Neural crest cell (in vitro differentiated cells): ENCODE results near the gene FOXR1. TPM values are rescaled to one million over a fixed set of nuclear protein-coding genes. Genes with fewer than 3 reads are reported as not detected.
"Not testable (repeated sequence)": the region's sequence is repeated elsewhere in the genome, so short reads cannot be mapped to it uniquely, and the experiment has no call there.

Experiments used
- DNase-seq: peaks from one replicate; pipeline ENCODE4 v3.0.0; 2021; ENCODE audit warnings: low read depth, mixed read lengths, low spot score
- H3K27ac Mint-ChIP-seq: one replicate; pipeline ENCODE4 v1.8.0; 2021; ENCODE audit warnings: mild to moderate bottlenecking, mixed read lengths; ENCODE audit not compliant: unreplicated experiment
- H3K27me3 Mint-ChIP-seq: 2 replicates; pipeline ENCODE4 v1.8.0; 2021; ENCODE audit warnings: low read depth, mild to moderate bottlenecking, mixed read lengths
- H3K36me3 Mint-ChIP-seq: 2 replicates; pipeline ENCODE4 v1.8.0; 2021; ENCODE audit warnings: low read depth, mild to moderate bottlenecking, mixed read lengths
- H3K4me1 Mint-ChIP-seq: 2 replicates; pipeline ENCODE4 v1.8.0; 2021; ENCODE audit warnings: mixed read lengths
- H3K4me3 Mint-ChIP-seq: one replicate; pipeline ENCODE4 v1.8.0; 2021; ENCODE audit warnings: mild to moderate bottlenecking, mixed read lengths
- H3K9me3 Mint-ChIP-seq: 2 replicates; pipeline ENCODE4 v1.8.0; 2021; ENCODE audit warnings: mixed read lengths
- CTCF ChIP-seq: fragments of 200-600 bp; sonication (generic); conservative IDR thresholded peaks from 2 replicates; pipeline ENCODE4 v1.5.0; 2021; ENCODE audit warnings: antibody characterized with exemption, mild to moderate bottlenecking
- total RNA-seq: library from RNA; stranded (reverse); gene quantifications from 2 replicates; pipeline ENCODE4 v1.2.1, GENCODE V29; 2021

FOXR1 gene
- total RNA-seq, 1 donor from 2014 or later, result not detected

- Mint-ChIP-seq H3K36me3 (no peaks in the 10 kb centered on the region), H3K27ac (no peak overlapping the region), H3K4me3 (no peak overlapping the region), H3K4me1 (peaks cover 4% of the 10 kb centered on the region), H3K27me3 (peaks cover 28% of the 10 kb centered on the region), H3K9me3 (no peaks in the 10 kb centered on the region)
- no peak for DNase-seq
- no peak for TF ChIP-seq CTCF
Observed at GRCh38 chr11:118958577-118958976, 13.0 kb upstream of the FOXR1 start.

GRCh38 chr11:118961189-118961588, 10.4 kb upstream of the FOXR1 start:
- Mint-ChIP-seq H3K9me3 (no peaks in the 10 kb centered on the region), H3K27me3 (peaks cover 12% of the 10 kb centered on the region), H3K36me3 (no peaks in the 10 kb centered on the region), H3K27ac (no peak overlapping the region), H3K4me1 (peaks cover 4% of the 10 kb centered on the region), H3K4me3 (no peak overlapping the region)
- DNase-seq, result no peak
- TF ChIP-seq CTCF, result no peak

DNA sequence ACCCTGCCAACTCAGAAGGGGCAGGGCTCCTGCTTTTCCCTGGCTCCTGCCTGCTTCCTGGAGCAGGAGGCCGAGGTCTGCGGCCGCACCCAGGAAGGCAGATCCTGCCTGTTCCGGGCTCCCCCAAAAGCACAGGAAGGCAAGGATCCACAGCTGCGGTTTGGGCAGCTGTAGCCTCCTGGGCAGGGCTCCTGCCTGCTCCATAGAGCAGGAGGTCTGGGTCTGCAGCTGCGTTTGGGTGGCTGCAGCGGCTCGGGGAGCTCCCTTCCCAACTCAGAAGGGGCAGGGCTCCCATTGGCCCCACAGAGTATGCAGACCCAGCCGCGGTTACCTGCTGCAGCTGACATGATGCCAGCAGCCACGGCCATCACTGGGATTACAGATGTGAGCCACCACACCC, 10.0 kb upstream of the FOXR1 start:
- TF ChIP-seq CTCF, result no peak
- Mint-ChIP-seq H3K9me3 (no peaks in the 10 kb centered on the region), H3K27ac (no peak overlapping the region), H3K27me3 (peaks cover 8% of the 10 kb centered on the region), H3K4me3 (no peak overlapping the region), H3K4me1 (peaks cover 1% of the 10 kb centered on the region), H3K36me3 (no peaks in the 10 kb centered on the region)
- no peak for DNase-seq

DNA sequence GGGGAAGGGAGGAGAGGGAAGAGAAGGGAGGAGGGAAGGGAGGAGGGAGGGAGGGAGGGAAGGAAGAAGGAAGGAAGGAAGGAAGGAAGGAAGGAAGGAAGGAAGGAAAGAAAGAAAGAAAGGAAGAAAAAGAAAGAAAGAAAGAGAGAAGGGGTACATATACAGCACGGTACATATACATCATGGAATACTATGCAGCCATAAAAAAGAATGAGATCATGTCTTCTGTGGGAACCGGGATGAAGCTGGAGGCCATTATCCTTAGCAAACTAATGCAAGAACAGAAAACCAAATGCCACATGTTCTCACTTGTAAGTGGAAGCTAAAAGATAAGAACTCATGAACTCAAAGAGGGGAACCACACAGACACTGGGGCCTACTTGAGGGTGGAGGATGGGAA, 2.1 kb upstream of the FOXR1 start:
- H3K27ac Mint-ChIP-seq, H3K27me3 Mint-ChIP-seq, H3K9me3 Mint-ChIP-seq, DNase-seq, H3K4me1 Mint-ChIP-seq, H3K36me3 Mint-ChIP-seq, H3K4me3 Mint-ChIP-seq: not testable (repeated sequence)

GRCh38 chr11:118973985-118974384, 2.4 kb downstream of the FOXR1 start:
- TF ChIP-seq CTCF, result no peak
- peaks cover 2% of the 10 kb centered on the region for H3K9me3 Mint-ChIP-seq
- no peak overlapping the region for H3K4me3 Mint-ChIP-seq
- no peak overlapping the region for H3K27ac Mint-ChIP-seq
- DNase-seq, result no peak
- no peaks in the 10 kb centered on the region for H3K36me3 Mint-ChIP-seq
- H3K4me1 Mint-ChIP-seq, result peaks cover 5% of the 10 kb centered on the region
- peaks cover 12% of the 10 kb centered on the region for H3K27me3 Mint-ChIP-seq

DNA sequence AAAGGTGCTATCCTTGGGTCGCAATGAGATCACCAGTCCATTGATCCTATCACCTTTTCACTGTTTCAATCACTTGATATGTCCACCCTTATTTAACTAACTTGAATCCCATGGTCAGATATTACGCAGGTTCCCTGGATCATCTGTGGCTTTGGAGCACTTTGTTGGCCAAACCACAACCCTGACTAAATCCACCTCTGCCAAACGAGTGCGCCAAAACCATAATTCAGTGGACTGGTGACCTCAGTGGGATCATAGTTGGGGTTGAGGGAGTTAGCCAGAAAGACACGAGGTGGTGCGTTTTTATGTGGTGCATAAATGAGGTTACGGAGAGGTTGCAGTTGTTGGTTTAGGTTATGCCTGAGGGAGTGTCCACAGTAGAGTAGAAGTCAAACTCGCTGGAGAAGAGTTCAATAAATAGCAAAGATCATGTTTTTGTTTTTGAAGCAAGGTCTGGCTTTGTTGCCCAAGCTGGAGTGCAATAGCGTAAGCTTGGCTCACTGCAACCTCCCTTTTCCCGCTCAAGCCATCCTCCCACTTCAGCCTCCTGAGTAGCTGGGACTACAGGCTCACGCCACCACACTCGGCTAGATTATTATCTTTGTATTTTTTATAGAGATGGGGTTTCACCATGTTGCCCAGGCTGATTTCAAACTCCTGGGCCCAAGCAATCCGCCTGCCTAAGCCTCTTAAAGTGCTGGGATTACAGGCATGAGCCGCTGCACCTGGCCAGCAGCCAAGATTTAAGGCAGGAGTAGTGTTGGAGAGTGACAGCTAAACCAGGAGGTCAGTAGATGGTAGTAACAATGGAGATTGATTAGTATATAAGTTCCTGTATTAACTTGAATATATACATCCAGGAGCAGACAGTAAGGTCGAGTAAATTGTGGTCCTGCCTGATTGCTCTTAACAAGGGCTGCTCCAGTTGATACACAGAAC, 4.5 kb downstream of the FOXR1 start:
- H3K27ac Mint-ChIP-seq, result no peak overlapping the region
- peaks cover 12% of the 10 kb centered on the region for H3K27me3 Mint-ChIP-seq
- H3K4me3 Mint-ChIP-seq, result no peak overlapping the region
- DNase-seq, result no peak
- no peaks in the 10 kb centered on the region for H3K36me3 Mint-ChIP-seq
- peaks cover 2% of the 10 kb centered on the region for H3K9me3 Mint-ChIP-seq
- no peak for TF ChIP-seq CTCF
- H3K4me1 Mint-ChIP-seq, result peaks cover 13% of the 10 kb centered on the region
